Transverse colon (tissue), 4 donors: Measurements from ENCODE around the gene SCT.

Experiments used
- CTCF ChIP-seq, 5 experiments: fragments of 200-600 bp in 3 of 5; fragments of 450-650 bp in 2 of 5; sonication (generic) in 3 of 5; IDR thresholded peaks; 1 replicate in 2 of 5; 2 replicates in 3 of 5; pipeline ENCODE4 v1.5.1; 2016 to 2017; ENCODE audit warnings: antibody characterized with exemption in 5 of 5, inconsistent platforms in 3 of 5, mild to moderate bottlenecking in 2 of 5, moderate library complexity in 1 of 5
- EP300 ChIP-seq: sonication (generic); formaldehyde crosslinking; IDR thresholded peaks from one replicate; pipeline ENCODE4 v1.6.1; 2017; ENCODE audit warnings: antibody characterized with exemption, low read depth
- POLR2A ChIP-seq: fragments of 450-650 bp; IDR thresholded peaks from one replicate; pipeline ENCODE4 v1.6.1; 2016; ENCODE audit warnings: antibody characterized with exemption, mild to moderate bottlenecking, moderate library complexity
- POLR2AphosphoS5 ChIP-seq, 3 donors: sonication (generic); formaldehyde crosslinking; IDR thresholded peaks; one replicate each; pipeline ENCODE4 v1.6.1; 2016; ENCODE audit warnings: antibody characterized with exemption in 3 of 3

GRCh38 chr11:607971-608659, 18.9 kb downstream of the SCT start:
- no peak for TF ChIP-seq CTCF (IDR thresholded peaks at IDR 0.05)
- TF ChIP-seq POLR2A = no peak
- TF ChIP-seq POLR2AphosphoS5 (IDR thresholded peaks at IDR 0.05) = no peak
- TF ChIP-seq EP300 = no peak
